GM23338 (cell line): Measurements from ENCODE around the gene DLK1.

Experiments used
- EZH2 ChIP-seq: fragments of 200-600 bp; sonication (generic); IDR thresholded peaks from one replicate; pipeline ENCODE4 v1.8.0; 2017; ENCODE audit warnings: antibody characterized with exemption, mild to moderate bottlenecking, low read depth; ENCODE audit not compliant: unreplicated experiment
- EZH2phosphoT487 ChIP-seq: fragments of 200-600 bp; sonication (generic); IDR thresholded peaks from one replicate; pipeline ENCODE4 v1.8.1; 2018; ENCODE audit warnings: antibody characterized with exemption; ENCODE audit not compliant: unreplicated experiment
- POLR2AphosphoS5 ChIP-seq: IDR thresholded peaks from 2 replicates; pipeline ENCODE4 v1.6.1; 2016; ENCODE audit warnings: antibody characterized with exemption, low read depth
- STAT1 ChIP-seq: IDR thresholded peaks from one replicate; pipeline ENCODE4 v1.6.1; 2016; ENCODE audit warnings: antibody characterized with exemption; ENCODE audit not compliant: unreplicated experiment
- TF ChIP-seq, protein P1 (sequence below), 2 experiments: fragments of 200-600 bp in 1 of 2; sonication (generic) in 1 of 2; conservative IDR thresholded peaks; 2 replicates each; pipeline versions ENCODE4 v1.5.1 to v1.6.1; 2016 to 2017; ENCODE audit warnings: antibody characterized with exemption in 2 of 2, low read depth in 2 of 2, mild to moderate bottlenecking in 2 of 2, moderate library complexity in 1 of 2
- TF ChIP-seq, protein P2 (sequence below): IDR thresholded peaks from one replicate; pipeline ENCODE4 v1.6.1; 2018; ENCODE audit warnings: antibody characterized with exemption; ENCODE audit not compliant: unreplicated experiment

DNA sequence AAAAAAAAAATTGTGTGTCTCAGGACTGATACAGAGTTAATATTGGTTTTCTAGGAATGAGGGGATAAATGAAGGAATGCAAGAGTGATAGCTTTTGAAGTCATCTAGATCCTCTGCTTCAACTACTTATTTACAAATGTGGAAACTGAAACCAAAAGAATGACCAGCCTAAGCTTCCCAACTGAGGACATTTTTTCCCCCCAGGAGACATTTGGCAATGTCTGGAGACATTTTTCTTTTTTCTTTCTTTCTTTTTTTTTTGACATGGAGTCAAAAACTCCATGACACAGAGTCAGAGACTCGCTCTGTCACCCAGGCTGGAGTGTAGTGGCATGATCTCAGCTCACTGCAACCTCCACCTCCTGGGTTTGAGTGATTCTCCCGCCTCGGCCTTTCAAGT lies 15.3 kb downstream of the DLK1 start:
- TF ChIP-seq EZH2 (no peak), POLR2AphosphoS5 (no peak), STAT1 (no peak), EZH2phosphoT487 (no peak)
- TF ChIP-seq, protein P1, sequence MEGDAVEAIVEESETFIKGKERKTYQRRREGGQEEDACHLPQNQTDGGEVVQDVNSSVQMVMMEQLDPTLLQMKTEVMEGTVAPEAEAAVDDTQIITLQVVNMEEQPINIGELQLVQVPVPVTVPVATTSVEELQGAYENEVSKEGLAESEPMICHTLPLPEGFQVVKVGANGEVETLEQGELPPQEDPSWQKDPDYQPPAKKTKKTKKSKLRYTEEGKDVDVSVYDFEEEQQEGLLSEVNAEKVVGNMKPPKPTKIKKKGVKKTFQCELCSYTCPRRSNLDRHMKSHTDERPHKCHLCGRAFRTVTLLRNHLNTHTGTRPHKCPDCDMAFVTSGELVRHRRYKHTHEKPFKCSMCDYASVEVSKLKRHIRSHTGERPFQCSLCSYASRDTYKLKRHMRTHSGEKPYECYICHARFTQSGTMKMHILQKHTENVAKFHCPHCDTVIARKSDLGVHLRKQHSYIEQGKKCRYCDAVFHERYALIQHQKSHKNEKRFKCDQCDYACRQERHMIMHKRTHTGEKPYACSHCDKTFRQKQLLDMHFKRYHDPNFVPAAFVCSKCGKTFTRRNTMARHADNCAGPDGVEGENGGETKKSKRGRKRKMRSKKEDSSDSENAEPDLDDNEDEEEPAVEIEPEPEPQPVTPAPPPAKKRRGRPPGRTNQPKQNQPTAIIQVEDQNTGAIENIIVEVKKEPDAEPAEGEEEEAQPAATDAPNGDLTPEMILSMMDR (conservative IDR thresholded peaks at IDR 0.05; ENCODE audit: low read depth in 2 of 2) = no peak
- TF ChIP-seq, protein P2, sequence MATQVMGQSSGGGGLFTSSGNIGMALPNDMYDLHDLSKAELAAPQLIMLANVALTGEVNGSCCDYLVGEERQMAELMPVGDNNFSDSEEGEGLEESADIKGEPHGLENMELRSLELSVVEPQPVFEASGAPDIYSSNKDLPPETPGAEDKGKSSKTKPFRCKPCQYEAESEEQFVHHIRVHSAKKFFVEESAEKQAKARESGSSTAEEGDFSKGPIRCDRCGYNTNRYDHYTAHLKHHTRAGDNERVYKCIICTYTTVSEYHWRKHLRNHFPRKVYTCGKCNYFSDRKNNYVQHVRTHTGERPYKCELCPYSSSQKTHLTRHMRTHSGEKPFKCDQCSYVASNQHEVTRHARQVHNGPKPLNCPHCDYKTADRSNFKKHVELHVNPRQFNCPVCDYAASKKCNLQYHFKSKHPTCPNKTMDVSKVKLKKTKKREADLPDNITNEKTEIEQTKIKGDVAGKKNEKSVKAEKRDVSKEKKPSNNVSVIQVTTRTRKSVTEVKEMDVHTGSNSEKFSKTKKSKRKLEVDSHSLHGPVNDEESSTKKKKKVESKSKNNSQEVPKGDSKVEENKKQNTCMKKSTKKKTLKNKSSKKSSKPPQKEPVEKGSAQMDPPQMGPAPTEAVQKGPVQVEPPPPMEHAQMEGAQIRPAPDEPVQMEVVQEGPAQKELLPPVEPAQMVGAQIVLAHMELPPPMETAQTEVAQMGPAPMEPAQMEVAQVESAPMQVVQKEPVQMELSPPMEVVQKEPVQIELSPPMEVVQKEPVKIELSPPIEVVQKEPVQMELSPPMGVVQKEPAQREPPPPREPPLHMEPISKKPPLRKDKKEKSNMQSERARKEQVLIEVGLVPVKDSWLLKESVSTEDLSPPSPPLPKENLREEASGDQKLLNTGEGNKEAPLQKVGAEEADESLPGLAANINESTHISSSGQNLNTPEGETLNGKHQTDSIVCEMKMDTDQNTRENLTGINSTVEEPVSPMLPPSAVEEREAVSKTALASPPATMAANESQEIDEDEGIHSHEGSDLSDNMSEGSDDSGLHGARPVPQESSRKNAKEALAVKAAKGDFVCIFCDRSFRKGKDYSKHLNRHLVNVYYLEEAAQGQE = no peak
